KBM-7 (cell line): Measurements from ENCODE around the gene HYCC2.
"Not testable (repeated sequence)": the region's sequence is repeated elsewhere in the genome, so short reads cannot be mapped to it uniquely, and the experiment has no call there.

Experiments
- DNase-seq: peaks from one replicate; pipeline ENCODE4 v3.0.0-alpha.2; 2015
- in situ Hi-C: fragments of 300-500 bp; cut with MboI; formaldehyde crosslinking; loops from 2 replicates; pipeline ENCODE4 v1.14.3; 2020; ENCODE audit warnings: low sequenced_read_pairs, low pct_unique_long_range_greater_than_20kb, mixed read lengths

The HYCC2 gene

GRCh38 chr2:201074996-201075395 lies 3.5 kb upstream of the HYCC2 start:
- in situ Hi-C loops, result no loop called here
- no peak for DNase-seq

- in situ Hi-C loops, result no loop called here
- no peak for DNase-seq
Measured at GRCh38 chr2:201073071-201073470, 1.6 kb upstream of the HYCC2 start.

- no peak for DNase-seq
- in situ Hi-C loops, result no loop called here
Measured at GRCh38 chr2:201072201-201072530, 695 bp upstream of the HYCC2 start.

- no peak for DNase-seq
- in situ Hi-C loops, result no loop called here
Measured at GRCh38 chr2:201070948-201071478, 458 bp downstream of the HYCC2 start.

- in situ Hi-C loops, result no loop called here
- no peak for DNase-seq
Measured at GRCh38 chr2:201064797-201065329, 6.6 kb downstream of the HYCC2 start.

- in situ Hi-C loops, DNase-seq: not testable (repeated sequence)
Measured at GRCh38 chr2:201063516-201063915, 8.0 kb downstream of the HYCC2 start.

- in situ Hi-C loops, result no loop called here
- DNase-seq, result no peak
Measured at GRCh38 chr2:201059961-201060755, 11.3 kb downstream of the HYCC2 start.

- in situ Hi-C loops, result no loop called here
- DNase-seq, result no peak
Measured at GRCh38 chr2:201058914-201059313, 12.6 kb downstream of the HYCC2 start.

- in situ Hi-C loops, result no loop called here
- no peak for DNase-seq
Measured at GRCh38 chr2:201057715-201058248, 13.7 kb downstream of the HYCC2 start.

GRCh38 chr2:201057087-201057521 lies 14.4 kb downstream of the HYCC2 start:
- in situ Hi-C loops, result no loop called here

GRCh38 chr2:201049455-201049854 lies 22.0 kb downstream of the HYCC2 start:
- in situ Hi-C loops, result no loop called here
- DNase-seq, result no peak

More at GRCh38 chr2:201057087-201057521, 14.4 kb downstream of the HYCC2 start:
- DNase-seq, result no peak

- in situ Hi-C loops, result no loop called here
- DNase-seq, result no peak
Measured at GRCh38 chr2:201046881-201047280, 24.6 kb downstream of the HYCC2 start.

GRCh38 chr2:201043050-201043449 lies 28.4 kb downstream of the HYCC2 start:
- DNase-seq, in situ Hi-C loops: not testable (repeated sequence)

GRCh38 chr2:201042451-201042850 lies 29.0 kb downstream of the HYCC2 start:
- in situ Hi-C loops, result not testable (repeated sequence)

GRCh38 chr2:201040867-201041628 lies 30.4 kb downstream of the HYCC2 start:
- in situ Hi-C loops, result no loop called here
- DNase-seq, result no peak

More at GRCh38 chr2:201042451-201042850, 29.0 kb downstream of the HYCC2 start:
- DNase-seq, result not testable (repeated sequence)

- no peak for DNase-seq
- in situ Hi-C loops, result no loop called here
Measured at GRCh38 chr2:201038855-201039254, 32.6 kb downstream of the HYCC2 start.

- DNase-seq, in situ Hi-C loops: not testable (repeated sequence)
Measured at GRCh38 chr2:201038361-201038760, 33.1 kb downstream of the HYCC2 start.

- DNase-seq, in situ Hi-C loops: not testable (repeated sequence)
Measured at GRCh38 chr2:201034355-201034754, 37.1 kb downstream of the HYCC2 start.

- in situ Hi-C loops, result no loop called here
- DNase-seq, result no peak
Measured at GRCh38 chr2:201024518-201024917, 47.0 kb downstream of the HYCC2 start.

- peak; percentile 9 for DNase-seq
- in situ Hi-C loops, result no loop called here
Measured at GRCh38 chr2:201021914-201022313, 49.6 kb downstream of the HYCC2 start.
